ENCODE data around the gene RPRD1A.
"Not testable (repeated sequence)": the region's sequence is repeated elsewhere in the genome, so short reads cannot be mapped to it uniquely, and the experiment has no call there.

RPRD1A gene

DNA sequence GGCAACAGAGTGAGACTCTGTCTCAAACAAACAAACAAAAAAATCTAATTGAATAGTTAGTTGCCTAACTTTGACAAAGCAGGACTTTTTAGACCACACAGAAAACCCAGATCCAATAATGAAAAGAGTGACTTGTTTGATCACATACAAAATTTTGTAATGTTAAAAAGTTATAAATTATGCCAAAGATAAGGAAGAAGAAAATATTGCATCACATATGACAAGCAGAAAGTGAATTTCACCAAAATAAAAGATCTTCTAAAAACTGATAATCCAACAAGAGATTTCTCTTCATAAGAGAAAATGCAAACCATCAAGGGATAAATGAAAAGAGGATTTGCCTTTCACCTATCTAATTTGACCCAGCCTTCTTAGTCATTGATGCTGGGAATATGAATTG lies 97.7 kb downstream of the RPRD1A start:
- DNase-seq (ENCODE audit: low spot score): no peak

DNA sequence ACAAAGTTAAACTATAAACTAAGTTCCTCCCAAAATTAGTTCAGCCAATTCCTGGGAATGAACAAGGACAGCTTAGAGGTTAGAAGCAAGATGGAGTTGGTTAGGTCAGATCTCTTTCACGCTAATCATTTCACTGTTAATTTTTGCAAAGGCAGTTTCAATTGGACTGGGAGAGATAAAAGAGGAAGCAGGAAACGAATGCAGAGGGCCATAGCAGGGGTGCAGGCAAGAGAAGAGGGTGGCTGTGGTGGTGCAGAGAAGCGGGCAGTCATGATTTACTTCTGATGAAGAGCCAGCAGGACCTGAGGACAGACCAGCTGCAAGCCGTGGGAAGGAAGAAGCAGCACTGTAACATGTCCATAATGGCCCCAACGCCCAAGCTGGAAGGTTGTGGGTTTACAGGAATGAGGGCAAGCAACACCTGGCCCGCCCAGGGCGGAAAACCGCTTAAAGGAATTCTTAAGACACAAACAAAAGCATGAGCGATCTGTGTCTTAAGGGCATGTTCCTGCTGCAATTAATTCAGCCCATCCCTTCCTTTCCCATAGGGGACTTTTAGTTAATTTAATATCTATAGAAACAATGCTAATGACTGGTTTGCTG lies 99.0 kb downstream of the RPRD1A start:
- no peak for DNase-seq (ENCODE audit: low spot score)

- DNase-seq (ENCODE audit: low spot score): not testable (repeated sequence)
Measured at GRCh38 chr18:35967866-35968265, 99.5 kb downstream of the RPRD1A start.

DNA sequence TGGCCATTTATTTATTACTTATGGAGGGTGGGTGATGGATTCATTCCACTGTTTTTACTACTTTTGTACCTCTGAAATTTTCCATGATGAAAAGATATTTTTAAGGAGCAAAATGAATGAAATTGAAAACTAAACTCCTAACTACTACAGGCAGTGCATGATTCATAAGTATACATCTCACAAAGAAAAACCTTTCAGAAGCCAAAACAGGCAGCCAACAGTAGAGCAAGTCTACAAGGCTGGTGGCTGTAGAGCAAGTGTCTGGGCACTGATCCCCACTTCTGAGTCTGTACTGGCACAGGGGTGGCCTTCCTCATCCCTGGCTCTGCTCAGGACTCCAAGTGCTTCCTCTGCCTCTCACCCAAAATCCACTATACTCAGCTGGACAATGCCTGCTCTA lies 103.0 kb downstream of the RPRD1A start:
- no peak for DNase-seq (ENCODE audit: low spot score)

- DNase-seq (ENCODE audit: low spot score): no peak
Measured at GRCh38 chr18:35962320-35962719, 105.0 kb downstream of the RPRD1A start.

DNA sequence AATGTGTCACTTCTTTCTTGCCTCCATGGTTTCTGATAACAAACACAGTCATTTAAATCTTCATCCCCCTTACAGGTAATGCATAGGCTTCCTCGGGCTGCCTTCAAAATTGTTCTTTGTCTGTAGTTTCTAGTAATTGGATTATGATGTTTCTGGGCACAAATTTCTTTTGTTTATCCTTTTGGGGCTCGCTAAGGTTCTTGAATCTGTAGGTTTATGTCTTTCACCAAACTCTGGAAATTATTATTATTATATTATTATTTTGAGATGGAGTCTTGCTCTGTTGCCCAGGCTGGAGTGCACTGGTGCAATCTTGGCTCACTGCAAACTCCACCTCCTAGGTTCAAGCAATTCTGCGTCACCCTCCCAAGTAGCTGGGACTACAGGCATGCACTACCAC lies 111.1 kb downstream of the RPRD1A start:
- no peak for DNase-seq (ENCODE audit: low spot score)

GRCh38 chr18:35953688-35954087 lies 113.7 kb downstream of the RPRD1A start:
- DNase-seq (ENCODE audit: low spot score): no peak

GRCh38 chr18:35950628-35950982 lies 116.8 kb downstream of the RPRD1A start:
- DNase-seq (ENCODE audit: low spot score): no peak

DNA sequence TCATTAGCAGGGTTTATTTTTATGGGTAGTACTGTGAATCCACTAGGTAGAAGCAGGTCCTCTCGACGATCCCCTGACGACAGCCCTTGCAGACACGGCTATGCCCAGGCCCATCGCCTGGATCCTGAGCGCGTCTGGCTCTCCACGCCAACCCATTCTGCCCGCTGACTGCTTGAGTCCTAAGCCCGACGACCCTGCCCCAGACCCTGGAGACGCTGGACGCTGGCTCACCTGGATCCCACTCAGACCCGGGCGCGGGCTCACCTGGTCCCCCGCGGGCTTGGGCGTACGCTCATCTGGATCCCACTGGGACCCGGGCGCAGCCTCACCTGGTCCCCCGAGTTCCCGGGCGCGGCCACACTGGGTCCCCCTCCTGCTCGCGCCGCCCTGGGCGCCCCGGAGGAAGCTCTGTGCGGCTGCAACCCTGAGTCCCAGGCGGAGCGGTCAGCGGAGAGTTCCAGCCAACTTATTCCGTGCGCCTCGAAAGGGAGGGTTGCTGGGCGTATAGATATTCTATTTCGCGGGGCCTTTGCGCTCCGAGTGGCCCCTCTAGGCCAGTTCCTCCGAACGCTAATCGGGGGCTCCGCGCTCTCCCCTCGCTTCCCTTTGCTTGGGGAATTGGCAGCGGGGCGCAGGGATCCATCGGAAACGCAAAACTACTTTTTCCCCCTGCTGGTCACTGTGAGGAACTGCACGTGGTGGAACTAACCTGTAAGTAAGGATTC lies 117.3 kb downstream of the RPRD1A start:
- DNase-seq (ENCODE audit: low spot score): peak; percentile 48

DNA sequence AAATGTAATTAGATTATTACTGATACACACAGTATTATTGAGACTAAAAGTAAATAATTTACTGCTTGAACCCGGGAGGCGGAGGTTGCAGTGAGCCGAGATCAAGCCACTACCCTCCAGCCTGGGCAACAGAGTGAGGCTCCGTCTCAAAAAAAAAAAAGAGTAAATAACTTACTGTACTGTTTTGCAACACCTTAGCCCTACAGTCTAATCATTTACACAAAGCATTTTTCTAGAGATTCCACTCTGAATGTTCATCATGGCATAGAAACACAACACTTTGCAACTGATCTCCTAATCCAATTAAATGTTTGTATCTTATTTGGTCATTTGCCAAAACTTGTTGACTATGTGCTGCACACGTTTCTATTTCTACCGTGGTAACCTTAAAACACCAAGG lies 118.3 kb downstream of the RPRD1A start:
- no peak for DNase-seq (ENCODE audit: low spot score)

GRCh38 chr18:35948080-35948479 lies 119.3 kb downstream of the RPRD1A start:
- DNase-seq (ENCODE audit: low spot score): no peak

GRCh38 chr18:35942661-35943060 lies 124.7 kb downstream of the RPRD1A start:
- no peak for DNase-seq (ENCODE audit: low spot score)

DNA sequence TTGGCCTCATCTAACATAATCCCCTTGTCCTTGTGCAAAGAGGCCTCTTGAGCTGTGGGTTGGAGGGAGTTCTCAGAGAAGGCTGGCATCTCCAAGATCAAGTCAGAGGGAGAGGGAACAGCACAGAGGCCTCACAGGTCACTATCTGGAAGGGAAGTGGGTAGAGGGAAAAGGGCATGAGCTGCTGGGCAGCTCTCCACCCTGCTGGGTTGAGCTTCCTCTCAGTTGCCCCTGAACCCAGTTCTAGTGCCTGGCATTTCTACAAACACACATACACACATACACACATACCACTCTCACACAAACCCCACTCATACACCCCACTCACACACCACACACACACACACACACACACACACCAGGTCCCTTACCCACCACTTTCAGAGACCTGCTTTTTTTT lies 125.2 kb downstream of the RPRD1A start:
- DNase-seq (ENCODE audit: low spot score): no peak

DNA sequence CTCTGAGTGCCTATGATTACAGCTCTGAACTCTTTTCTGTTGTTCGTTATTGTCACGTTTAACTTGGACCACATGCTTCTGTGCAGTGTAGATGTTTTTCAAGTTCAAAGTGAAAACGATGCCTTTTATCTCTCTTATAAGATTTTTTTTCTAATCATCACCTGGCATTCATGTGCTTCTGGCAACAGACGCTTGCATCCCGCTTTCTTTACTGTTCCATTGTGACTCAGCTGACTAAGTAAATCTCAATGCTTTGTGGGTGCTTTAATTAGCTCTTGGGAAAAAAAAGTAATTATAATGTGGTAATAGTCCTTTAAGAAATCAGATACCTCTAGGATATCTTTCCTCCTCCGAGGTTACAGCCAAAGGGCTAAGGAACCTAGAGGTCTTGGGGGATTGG lies 126.1 kb downstream of the RPRD1A start:
- no peak for DNase-seq (ENCODE audit: low spot score)

All from HuH-7 (cell line).